ENCODE data around the gene SVEP1.
"Not testable (repeated sequence)": the region's sequence is repeated elsewhere in the genome, so short reads cannot be mapped to it uniquely, and the experiment has no call there.

The SVEP1 gene

GRCh38 chr9:110443146-110443865 is 136.2 kb downstream of the SVEP1 start:
- no peak for DNase-seq

GRCh38 chr9:110440796-110441195 is 138.7 kb downstream of the SVEP1 start:
- no peak for DNase-seq

GRCh38 chr9:110440172-110440571 is 139.4 kb downstream of the SVEP1 start:
- no peak for DNase-seq

GRCh38 chr9:110432253-110432652 is 147.3 kb downstream of the SVEP1 start:
- DNase-seq = no peak

DNA sequence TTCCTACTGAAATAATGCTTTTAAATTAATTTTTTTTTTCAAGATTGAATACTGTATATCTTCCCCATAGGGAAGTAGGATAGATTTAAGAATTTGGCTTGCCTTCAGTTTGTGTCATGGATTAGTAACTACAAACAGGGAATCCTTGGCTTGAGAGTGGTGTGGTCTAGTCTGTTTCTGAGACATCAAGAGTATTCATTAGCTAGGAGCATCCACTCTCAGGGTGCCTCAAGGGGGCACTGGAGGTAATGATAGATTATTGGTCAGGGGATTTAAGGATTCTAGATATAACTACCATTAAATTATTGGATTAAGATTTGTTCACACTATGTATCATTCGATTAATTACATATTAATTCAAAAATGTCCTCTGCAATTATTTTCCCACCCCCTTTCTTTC is 150.1 kb downstream of the SVEP1 start:
- no peak for DNase-seq

- no peak for DNase-seq
Observed at GRCh38 chr9:110427497-110428104, 151.9 kb downstream of the SVEP1 start.

GRCh38 chr9:110426052-110426709 is 153.4 kb downstream of the SVEP1 start:
- no peak for DNase-seq

DNA sequence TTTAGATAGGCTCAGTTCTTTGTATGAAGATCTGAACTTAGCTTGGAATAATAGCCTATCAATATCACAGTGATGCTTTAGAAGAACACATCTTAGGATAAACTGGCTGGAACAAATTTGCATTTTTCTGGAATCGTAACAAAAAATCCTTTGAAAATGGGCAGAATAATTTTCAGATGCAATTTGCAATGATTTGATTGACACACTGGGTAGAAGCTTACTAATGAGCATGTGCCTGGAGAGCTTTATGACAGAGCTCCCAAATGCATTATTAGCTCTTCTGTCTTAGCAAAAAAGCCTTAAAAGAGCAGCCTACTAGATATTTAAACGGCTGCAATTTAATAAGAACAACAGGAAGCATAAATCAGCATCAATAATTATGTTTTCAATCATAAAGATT is 165.1 kb downstream of the SVEP1 start:
- DNase-seq = no peak

- no peak for DNase-seq
Observed at GRCh38 chr9:110410961-110411360, 168.6 kb downstream of the SVEP1 start.

GRCh38 chr9:110408598-110408997 is 170.9 kb downstream of the SVEP1 start:
- DNase-seq = no peak

DNA sequence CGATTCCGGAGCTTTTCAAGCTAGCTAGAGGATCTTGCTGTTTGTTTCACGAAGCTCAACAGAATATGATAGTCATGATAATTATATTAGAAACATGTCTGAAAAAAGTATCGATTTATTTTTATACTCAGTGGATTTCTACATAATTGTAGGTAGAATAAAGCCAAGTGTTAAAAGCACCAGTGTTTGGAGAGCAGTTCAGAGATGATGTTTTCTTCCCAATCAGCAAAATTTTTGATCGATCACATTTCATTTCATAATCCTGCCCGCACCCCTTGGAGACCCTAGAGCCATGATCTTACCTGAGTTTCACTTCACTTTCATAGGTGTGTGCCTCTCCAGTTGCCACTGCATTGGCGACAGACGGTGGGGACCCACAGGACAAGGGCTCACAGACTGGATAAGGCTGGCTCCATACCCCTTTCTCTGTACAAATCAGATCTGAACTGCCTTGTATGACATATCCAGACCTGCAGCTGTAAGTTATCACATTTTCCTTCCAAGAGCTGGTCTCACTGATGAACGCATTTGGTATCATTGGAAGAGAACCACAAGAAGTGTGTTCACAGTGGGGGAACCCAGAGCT is 173.6 kb downstream of the SVEP1 start:
- DNase-seq = no peak

DNA sequence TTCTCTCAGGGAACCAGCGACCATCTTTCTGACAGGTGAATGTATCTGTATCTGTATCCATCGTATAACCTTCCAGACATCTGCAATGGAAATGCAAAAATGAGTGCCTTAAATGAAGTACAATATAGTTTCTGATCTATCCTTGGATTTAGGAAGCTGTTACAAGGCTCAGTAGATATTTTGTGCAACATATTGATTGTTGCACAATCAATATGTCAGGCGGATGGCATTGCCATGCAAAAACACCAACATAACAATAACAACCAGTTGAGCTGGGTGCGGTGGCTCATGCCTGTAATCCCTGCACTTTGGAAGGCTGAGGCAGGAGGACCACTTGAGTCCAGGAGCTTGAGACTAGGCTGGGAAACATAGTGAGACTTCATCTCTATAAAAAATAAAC is 175.1 kb downstream of the SVEP1 start:
- no peak for DNase-seq

GRCh38 chr9:110399983-110400382 is 179.6 kb downstream of the SVEP1 start:
- no peak for DNase-seq

DNA sequence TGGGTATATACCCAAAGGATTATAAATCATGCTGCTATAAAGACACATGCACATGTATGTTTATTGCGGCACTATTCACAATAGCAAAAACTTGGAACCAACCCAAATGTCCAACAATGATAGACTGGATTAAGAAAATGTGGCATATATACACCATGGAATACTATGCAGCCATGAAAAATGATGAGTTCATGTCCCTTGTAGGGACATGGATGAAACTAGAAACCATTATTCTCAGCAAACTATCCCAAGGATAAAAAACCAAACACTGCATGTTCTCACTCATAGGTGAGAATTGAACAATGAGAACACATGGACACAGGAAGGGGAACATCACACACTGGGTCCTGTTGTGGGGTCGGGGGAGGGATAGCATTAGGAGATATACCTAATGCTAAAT is 180.5 kb downstream of the SVEP1 start:
- DNase-seq = not testable (repeated sequence)

DNA sequence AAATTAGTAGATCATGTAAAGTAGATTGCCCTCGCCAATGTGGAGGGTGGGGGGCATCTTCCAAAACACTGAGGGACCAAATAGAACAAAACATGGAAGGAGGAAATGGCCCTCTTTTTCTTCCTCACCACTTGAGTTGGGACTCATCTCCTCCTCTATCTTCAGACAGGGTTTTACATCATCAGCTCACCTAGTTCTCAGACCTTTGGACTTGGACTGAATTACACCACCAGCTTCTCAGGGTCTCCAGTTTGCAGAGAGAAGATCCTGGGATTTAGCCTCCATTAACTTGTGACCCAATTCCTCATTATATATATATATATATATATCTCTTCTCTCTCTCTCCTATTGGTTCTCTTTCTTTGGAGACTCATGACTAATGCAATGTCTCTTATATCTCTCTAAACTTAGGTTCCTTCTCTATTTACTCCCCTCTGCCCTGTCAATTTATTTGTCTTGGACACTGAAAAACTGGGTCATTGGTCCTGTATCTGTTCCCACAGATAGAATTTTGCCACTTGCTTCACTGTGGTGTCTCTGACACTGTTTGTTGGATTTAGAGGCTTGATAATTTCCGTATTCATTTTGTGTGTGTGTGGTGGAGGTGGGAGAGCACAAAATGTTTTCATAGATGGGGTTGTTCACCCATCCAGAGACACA is 187.6 kb downstream of the SVEP1 start:
- DNase-seq = no peak

- no peak for DNase-seq
Observed at GRCh38 chr9:110389148-110389750, 190.3 kb downstream of the SVEP1 start.

DNA sequence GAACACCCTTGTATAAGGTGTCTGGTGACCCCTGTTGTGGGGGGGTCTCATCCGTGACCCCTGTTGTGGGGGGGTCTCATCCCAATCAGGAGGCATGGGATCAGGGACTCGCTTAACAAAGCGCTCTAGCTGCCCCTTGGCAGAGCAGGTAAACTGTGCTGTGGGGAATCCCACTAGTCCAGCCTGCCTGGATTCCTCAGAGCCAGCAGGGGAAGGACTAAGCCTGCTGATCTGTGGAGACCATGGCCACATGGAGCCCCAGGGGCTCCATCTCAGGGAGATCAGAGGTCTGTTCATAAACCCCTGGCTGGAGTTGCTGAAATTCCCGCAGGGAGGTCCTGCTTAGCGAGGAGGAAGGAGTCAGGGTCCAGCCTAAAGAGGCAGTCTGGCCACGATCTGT is 196.1 kb downstream of the SVEP1 start:
- no peak for DNase-seq

DNA sequence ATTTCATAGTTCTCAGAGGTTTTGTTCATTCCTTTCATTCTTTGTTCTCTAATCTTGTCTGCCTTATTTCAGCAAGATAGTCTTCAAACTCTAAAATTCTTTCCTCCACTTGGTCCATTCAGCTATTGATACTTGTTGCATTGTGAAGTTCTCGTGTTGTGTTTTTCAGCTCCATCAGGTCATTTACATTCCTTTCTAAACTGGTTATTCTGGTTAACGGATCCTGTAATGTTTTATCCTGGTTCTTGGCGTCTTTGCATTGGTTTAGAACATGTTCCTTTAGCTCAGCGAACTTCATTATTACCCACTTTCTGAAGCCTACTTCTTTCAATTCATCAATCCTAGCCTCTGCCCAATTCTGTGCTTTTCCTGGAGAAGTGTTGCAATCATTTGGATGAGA is 196.8 kb downstream of the SVEP1 start:
- DNase-seq = no peak

DNA sequence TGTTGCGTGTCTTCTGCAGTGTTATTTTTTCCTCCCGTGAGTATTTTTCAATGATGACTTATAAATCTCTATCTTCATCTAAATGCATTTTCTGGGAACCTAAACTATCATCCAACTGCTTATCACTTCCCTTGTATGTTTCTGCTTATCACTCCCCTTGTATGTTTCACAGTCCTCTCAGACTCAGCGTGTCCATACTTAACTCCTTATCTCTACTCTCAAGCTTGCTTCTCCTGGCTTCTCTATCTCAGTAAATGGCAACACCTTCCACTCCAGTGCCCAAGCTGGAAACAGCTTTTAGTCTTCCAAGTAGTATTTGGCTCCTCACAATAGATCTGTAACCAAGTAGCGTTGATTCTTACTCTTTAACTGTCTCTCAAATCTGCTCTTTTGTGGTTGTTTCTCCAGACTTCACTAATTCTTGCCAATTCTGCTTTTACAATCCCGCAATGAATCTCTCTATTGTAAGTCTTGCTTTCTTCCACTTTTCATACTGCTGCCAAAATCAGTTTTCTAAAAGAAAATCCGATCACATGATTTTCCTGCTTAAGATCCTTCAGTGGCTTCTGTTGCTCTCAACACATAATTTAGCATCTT is 208.0 kb downstream of the SVEP1 start:
- DNase-seq = no peak

DNA sequence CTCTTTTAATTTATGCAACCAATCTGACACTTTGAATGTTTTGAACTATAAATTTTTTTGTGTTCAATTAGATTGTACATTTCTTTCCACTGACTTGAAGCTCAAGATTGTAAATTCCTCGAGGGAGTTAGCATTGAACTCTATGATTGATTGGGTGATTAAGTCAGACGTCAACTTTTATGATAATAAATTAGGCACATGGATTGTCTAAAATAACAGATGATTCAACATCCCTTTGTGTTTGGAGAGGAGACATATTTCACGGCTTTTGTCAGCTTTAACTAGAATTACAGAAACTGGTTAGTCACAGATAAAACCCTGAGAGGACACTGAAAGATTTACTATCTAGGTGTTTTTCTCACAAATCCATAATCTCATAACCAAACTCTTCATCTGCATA is 209.2 kb downstream of the SVEP1 start:
- DNase-seq = no peak

DNA sequence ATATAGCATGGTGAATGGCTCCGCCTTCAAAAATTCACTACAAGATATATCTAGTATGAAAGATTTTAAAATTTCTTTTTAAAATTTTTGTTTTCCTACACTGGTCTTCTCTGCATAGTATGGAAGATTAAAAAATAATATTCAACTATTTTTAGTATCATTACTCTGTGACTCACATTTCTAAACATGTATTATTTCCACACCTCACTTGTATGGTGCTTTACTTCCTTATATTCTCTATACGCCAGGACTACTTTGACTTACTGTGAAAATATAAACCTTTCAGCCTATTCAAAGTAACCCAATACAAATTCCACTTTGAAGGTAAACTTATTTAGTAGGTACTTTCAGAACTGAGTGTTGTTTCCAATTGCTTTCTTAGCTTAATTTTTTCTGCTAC is 215.1 kb downstream of the SVEP1 start:
- no peak for DNase-seq

- not testable (repeated sequence) for DNase-seq
Observed at GRCh38 chr9:110358992-110359391, 220.5 kb downstream of the SVEP1 start.

DNA sequence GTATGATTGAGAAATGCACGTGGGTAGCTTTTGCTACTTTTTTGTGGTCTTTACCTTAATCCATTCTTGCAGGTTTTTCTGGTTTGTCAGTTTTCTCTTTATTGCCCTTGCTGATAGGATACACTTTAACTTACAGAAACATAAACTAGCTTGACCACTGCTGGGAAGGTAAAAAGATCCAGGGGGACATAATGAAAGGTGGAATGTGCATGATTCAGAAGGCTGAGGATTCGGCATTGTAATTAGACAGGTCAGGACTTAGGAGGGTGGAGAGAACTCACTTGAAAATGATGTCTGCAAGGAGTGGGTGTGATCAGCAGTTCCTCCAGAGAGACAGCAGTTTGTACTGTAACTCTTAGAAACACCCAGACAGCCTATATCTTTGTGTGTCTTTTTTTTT is 222.0 kb downstream of the SVEP1 start:
- no peak for DNase-seq

Measured in NCI-H2081 treated with DMSO at 0.1 percent for 48 hours (cell line).